HG02610 (cell line): ENCODE measurements around the gene SERINC5.

Source experiments
- ATAC-seq: cut with Tn5 transposase; IDR thresholded peaks from one replicate; pipeline ENCODE4 v1.9.1; 2021; ENCODE audit warnings: mild to moderate bottlenecking, moderate library complexity; ENCODE audit not compliant: unreplicated experiment

Gene SERINC5

DNA sequence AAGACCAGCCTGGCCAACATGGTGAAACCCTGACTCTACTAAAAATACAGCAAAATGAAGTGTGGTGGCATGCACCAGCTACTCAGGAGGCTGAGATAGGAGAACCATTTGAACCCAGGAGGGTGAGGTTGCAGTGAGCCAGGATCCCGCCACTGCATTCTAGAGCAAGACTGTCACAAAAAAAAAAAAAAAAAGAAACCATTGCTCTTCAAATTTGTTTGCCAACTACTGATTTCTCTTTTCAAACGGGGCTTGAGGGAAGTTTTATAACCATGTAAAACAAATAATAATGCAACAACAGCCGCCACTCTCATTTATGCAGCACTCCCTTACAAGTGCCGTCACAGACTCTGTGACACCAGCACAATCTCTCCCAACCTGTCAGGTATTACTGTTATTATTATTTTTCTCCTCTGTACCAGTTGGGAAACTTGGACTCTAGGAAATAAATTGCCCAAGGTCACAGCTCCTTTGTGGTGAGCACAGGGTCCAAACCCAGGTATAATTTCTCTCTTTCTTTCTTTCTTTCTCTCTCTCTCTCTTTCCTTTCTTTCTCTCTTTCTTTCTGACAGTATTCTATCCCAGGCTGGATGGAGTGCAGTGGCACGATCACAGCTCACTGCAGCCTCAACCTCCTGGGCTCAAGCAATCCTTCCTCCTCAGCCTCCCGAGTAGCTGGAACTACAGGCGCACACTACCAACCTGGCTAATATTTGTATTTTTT is 25.4 kb downstream of the SERINC5 start:
- ATAC-seq: no peak

DNA sequence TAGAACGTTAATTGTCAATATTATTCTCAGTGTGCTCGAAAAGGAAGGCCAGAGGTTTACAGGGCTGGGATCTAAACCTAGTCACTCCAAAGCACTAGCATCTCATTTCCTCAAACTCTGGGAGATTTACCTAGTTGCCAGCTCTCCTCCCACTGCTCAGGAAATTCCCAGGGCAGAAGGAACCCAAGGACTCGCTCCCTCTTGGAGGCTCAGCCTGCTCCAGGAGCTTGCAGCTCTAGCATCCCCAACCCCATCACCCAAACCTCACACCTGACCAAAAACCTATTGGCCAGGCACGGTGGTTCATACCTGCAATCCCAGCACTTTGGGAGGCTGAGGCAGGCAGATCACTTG is 26.0 kb downstream of the SERINC5 start:
- no peak for ATAC-seq

DNA sequence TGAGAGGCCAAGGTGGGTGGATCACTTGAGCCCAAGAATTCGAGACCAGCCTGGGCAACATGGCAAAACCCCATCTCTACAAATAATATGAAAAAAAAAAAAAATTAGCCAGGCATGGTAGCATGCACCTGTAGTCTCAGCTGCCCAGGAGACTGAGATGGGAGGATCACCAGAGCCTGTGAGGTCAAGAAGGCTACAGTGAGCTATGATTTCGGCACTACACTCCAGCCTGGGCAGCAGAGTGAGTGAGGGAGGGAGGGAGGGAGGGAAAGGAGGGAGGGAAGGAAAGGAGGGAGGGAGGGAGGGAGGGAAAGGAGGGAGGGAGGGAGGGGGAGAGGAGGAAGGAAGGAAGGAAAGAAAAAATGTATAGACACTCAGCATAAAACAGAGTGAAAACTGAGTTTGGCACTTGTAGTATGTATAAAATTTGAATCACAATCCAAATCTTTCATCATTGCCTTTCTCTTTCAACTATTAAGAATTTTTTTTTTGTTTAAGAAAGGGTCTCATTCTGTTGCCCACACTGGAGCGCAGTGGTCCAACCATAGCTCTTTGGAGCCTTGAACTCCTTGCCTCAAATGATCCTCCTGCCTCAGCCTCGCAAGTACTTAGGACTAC is 27.8 kb downstream of the SERINC5 start:
- no peak for ATAC-seq

DNA sequence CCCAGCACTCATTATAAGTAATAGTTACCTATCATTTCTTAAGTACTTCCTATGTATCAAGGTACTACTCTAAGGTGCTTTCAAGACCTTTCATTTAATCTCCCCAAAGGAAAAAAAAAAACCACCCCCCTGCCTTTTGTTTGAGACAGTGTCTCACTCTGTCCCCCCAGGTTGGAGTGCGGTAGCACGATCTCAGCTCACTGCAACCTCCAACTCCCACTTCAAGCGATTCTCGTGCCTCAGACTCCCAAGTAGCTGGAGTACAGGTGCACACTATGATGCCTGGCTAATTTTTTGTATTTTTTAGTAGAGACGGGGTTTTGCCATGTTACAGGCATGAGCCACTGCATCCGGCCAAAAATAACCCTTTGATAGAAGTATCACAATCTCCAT is 29.9 kb downstream of the SERINC5 start:
- ATAC-seq: no peak

DNA sequence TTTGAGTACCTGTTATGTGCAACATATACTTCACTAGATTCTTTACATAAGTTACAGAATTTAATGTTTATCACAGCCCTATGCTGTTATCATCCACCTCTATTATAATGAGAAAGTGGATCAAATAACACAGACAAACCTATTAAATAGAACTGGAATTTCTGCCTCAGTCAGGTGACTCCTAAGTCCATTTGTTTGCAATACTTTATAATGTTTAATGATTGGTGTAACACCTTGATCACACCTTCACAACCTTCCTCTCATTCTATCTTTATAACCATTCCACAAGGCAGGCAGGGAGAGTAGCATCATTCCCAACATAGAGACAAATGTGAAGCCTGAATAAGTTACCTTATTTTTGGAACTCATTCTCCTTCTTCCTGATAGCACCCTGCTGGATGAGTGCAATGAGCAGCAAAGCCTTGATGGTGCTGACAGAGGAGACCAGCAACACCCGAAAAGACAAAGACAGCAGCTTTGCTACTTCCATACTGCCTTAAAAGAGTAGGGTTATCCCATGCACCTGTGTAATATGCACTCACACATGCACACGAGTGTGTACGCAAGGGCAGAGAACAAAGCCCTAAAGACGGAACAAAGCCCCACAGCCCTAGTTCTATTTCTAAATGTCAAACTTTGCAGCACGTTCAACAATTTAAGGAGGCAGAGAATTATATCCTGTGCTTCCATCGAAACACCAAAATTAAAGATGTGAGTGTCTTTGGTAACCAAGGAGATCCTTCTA is 30.5 kb downstream of the SERINC5 start:
- no peak for ATAC-seq

DNA sequence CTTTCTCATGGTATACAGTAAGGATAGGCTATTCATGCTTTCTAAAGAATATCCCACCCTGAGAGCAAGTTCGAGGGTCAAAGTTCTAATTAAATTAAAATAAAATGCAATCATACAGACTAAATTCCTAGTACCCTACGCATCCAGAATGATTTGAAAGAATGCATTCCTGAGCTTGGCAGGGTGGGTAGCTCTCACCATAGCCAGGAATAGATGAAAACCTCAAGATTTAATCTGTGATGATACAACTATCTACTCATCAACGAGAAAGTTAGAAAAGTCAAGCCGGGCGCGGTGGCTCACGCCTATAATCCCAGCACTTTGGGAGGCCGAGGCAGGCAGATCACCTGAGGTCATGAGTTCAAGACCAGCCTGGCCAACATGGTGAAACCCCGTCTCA is 32.3 kb downstream of the SERINC5 start:
- ATAC-seq: no peak

DNA sequence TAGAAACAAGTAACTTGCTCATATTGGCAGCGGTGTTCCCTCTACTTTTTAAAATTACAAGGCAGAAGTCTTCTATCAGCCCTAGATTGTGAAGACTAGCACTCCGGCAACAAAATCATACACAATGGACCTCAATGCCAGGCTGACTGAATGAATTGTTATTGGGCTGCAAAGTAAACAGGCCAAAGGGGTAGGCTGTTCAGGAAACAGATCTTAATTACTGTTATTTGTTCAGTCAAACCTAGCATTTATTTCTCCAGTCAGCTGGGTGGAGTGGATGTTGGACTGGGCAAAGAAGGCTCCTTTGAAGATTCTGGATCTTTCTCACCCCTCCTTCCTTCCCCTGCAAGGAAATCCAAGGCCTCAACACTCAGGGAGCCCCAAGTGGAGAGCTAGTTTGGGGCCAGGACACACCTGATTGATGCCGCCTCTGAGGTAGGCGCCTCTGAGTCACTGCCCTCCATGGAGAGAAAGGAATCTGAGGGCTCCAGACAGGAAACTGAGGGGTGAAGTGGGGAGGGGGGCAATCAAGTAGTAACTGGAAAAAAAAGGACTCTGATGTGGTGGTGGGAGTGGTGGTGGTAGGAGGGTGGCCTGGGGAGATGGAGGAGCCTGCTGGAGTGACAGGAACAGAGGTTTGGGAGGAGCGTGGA is 35.5 kb downstream of the SERINC5 start:
- ATAC-seq: no peak

DNA sequence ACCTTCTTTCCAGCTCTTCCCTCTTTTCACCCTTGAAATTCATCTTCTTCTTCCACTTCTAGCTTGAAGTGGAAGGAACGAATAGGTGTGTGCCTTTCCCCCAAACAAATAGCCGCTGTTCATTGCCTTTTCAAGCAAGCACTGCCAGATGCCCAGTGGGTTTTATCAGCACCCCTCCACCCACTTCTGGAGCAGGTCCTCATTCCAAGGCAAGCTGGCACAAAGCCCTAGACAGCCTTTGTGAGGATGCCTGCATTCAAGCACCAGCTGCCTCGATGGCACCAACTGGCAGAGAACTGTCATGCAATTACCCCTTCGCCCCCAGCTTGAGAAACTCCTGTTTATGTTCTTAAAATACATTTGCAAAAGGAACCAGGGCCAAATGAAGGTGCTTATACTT is 36.5 kb downstream of the SERINC5 start:
- no peak for ATAC-seq

DNA sequence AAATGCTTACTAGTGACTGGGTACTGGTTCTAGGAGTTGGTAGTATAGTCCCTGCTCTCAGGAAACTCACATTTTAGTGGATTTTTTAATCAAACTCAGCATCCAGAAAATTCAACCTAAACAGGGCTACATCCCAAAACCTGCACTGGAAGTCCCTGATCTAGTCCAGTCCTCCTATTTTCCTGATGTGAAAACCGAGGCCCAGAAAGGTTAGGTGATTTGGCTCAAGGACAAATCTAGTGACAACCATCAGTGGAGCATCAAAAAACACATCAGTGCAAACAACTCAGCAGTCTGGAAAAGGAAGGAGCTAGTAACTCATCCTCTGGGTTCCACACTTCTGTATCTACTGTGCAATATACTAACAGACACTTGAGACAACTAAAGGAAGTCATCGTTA is 38.2 kb downstream of the SERINC5 start:
- no peak for ATAC-seq

DNA sequence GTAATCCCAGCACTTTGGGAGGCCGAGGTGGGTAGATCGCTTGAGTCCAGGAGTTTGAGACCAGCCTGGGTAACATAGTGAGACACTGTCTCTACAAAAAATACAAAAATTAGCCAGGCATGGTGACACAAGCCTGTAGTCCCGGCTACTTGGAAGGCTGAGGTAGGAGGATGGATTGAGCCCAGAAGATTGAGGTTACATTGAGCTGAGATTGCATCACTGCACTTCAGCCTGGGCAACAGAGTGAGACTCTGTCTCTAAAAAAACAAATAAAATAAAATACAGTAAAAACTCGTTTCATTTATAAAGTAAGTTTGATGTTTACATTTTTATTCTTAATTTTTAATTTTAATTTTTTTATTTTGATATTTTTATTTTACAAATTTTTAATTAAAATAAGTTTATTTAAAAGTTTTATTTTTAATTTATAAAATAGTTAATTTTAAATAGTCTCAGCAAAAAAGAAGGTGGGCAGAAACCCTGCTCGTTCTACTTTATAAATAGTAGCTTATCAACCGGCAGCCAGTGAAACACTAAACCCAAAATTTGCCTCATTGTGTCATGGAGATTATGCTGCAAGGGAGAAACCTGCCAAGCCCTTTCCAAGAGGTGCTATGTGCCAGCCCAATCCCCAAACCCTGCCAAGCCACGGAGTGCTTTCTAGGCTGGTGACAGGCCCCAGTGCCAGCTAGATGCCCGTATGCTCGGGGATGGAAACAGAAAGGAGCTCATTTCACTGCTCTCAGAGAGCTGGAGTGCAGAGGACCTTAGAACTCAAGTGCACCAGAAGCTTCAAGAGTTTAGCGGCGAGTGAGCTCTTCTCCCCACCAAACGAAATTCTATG is 38.9 kb downstream of the SERINC5 start:
- no peak for ATAC-seq

DNA sequence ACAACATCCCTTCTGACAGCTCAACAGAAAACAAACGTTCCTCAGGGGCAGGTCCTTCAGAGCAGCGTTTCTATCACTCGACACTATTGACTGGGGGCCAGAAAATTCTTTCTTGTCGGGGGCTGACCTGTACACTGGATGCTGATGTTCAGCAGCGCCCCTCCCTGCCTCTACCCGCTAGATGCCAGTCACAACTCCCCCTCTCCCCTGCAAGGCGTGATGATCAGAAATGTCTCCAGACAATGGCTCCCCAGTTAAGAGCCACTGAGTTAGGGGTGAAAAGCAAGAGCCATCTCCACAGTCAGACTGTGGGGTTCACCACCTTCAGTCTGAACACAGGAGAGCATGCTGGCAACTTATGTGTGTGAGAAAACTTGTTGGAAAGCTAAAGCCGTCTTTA is 39.8 kb downstream of the SERINC5 start:
- ATAC-seq: no peak

DNA sequence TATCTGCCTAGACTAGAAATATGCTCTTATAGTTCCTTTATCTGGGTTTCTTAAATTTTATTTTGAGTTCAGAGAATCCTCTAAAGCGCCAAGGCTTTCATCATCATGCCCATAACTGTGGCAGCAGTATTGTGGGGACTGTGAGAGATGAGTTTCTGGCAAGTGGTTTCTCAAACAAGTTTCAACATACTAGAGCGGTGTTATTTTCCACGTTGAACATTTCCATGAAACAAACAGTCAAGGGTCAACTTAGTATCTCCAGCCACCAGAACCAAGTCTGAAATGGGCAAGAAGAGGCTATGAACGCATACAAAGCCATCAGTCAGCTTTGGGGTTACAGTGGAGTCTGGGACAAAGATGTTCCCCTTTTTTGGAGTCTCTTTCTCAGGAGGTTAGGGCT is 40.3 kb downstream of the SERINC5 start:
- no peak for ATAC-seq

DNA sequence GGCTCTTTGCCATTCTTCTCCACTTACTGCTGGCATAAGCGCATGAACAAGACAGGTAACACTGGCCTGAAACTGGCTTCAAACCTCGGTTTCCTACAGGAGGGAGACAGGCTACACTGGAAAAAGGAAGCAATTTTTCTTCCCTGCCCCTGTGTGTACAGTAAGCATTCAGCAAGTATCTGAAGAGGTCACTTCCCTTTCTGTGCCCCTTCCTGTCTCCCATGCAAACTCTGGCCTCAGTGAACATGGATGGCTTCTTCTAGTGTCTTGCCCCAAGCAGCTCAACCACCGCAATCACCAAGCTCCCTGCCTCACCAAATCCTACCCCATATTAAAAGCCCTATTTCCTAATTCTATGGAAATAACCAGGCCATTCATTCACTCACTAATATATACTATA is 42.4 kb downstream of the SERINC5 start:
- no peak for ATAC-seq

DNA sequence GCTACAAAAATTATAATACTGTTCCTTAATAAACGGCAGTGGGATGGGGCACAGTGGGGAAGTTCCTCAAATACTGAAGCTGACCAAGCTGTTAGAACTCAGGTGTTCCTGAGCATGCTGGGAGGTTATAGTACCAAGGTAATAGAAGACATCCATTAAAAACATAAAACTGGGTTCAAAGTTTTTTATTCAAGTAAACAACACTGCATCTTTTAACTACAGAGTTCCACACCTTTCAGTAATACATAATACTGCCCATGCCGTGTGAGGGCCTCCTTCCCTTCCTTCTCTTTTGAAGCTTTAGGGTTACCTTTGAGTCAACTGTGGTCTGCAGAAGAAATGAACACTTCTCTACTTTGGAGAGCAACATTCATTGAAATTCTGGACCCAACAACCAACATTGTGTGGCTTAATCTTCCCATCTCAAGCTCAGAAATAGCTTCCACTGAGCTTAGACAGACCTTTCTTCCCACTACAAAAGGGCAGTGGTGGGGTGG is 43.6 kb downstream of the SERINC5 start:
- ATAC-seq: no peak

DNA sequence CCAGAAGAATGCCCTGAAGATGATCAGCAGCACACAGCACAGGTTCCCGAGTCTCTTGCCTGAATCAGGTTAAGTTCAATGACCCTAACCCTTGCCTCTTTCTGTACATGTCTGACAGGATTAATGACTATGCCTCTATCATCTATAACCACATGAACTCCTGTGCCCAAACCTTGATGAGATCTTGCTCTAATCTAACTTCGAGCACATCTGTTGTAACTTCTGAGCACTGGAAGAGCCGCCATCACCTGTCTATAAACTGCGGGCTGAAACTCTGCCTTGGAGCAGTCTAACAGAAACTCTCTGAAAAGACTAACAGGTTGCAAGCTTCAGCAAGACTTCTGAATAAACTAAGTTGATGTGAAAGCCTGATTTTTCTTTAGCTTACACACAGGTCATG is 44.5 kb downstream of the SERINC5 start:
- no peak for ATAC-seq

DNA sequence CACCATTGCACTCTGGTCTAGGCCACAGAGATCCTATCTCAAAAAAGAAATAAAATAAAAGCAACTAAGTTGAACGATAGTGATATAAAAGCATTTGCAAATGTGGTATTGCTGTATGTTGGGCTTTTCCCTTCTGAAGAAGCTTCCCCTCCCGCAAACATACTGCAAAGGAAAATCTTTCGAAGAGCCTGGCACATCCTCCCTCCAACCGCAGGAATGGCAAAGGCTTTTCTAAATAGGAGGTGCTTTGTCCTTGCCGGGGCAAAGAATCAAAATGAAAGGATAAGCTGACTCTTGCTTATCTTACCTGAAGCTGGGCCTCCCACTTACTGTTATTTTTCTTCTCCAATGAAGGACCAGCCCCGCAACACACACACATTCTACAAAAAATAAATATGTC is 45.8 kb downstream of the SERINC5 start:
- ATAC-seq: no peak

DNA sequence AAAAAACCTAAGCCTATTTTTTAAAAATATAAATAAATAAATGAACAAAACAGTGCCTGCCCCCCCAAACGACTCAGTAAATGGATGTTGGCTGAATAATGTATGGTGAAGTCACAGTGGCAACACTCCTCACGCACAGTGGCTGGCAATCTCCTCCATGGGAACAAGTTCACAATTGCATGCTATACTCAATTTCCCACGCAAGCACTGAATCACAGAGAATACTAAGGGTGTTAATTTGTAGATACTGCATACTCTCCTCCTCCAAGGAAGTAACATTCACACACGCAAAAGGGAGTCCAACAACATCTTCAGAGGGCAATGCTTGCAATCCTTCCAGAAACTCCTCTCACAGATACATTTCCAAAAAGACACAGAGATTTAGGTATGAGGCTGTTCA is 47.5 kb downstream of the SERINC5 start:
- ATAC-seq: no peak

DNA sequence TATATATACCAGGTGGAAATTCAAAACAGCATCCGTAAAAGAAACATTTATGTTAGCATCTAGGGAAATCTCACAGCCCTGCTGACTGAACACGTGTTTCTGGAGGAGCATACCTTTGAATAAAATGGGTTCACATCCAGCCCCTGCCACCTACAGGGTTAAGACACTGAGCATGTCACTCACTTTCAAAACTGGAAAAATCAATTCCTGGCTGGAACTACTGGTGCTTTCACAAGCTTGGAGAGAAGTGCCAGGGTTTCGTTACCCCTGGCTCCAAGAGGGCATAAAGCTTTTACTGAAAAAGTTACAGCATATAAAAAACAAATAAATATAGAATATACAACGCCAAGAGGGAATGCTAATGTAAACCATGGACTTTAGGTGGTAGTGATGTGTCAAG is 48.0 kb downstream of the SERINC5 start:
- ATAC-seq: no peak

DNA sequence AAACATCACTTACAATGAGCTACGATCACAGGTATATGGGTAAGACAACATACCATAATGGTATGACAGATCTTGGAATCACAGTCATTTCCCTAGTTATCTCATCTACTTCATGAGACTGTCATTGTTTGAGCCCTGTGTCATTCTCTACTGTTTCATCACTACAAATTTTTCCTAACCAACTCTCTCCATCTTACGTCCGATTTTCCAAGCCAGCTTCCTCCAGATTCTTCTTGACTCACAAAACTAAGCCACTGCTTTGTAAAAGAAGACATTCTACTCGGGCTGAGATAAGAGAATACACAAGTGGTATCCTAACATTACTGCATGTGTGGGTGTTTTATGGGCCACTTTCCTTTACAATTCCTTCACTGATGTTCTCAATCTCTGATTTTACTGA is 49.6 kb downstream of the SERINC5 start:
- ATAC-seq: no peak

DNA sequence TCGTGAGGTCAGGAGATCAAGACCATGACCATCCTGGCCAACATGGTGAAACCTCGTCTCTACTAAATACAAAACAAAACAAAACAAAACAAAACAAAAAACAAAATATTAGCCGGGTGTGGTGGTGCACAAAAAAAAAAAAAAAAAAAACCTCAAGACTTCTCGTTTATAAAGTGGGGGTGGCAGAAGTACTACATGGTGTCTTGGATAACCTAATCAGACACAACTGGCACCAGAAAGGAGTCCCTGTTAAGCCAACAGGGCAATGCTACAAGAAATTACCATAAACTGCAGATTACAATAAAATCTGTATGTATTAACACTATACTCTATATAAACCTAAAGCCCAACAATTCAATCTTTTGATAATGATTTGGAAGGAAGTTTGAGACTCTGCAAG is 50.0 kb downstream of the SERINC5 start:
- no peak for ATAC-seq
